SKM-1 treated with dmso at 0.1 percent for 144 hours (cell line): ENCODE data around the gene HCN4.

ENCODE experiments used
- DNase-seq: peaks from one replicate; lab custom pipeline; 2025; ENCODE audit not compliant: unreplicated experiment; lab: John Stamatoyannopoulos, UW

The HCN4 gene

GRCh38 chr15:73380661-73381060 is 11.9 kb upstream of the HCN4 start:
- no peak for DNase-seq

GRCh38 chr15:73378089-73378488 is 9.3 kb upstream of the HCN4 start:
- DNase-seq, result no peak

GRCh38 chr15:73375755-73376305 is 7.1 kb upstream of the HCN4 start:
- DNase-seq, result no peak

GRCh38 chr15:73375012-73375411 is 6.3 kb upstream of the HCN4 start:
- DNase-seq, result no peak

- no peak for DNase-seq
Observed at GRCh38 chr15:73374604-73375003, 5.8 kb upstream of the HCN4 start.

DNA sequence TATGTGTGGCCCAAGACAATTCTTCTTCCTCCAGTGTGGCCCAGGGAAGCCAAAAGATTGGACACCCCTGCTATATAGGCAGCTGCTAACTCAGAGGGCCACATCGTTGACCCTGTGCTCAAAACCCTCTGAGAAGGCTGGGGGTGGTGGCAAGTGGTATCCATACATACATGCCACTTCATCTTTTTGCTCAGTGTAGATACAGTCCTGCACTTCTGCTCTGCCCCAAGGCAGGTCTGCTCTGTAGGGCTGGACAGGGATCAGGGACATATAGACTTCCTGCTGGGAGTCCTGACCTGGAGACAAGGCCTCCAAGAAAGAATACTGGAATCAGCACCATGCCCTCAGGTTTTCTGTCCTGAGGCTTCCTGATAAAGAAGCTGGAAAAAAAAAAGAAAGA is 4.5 kb upstream of the HCN4 start:
- DNase-seq, result no peak

- DNase-seq, result no peak
Observed at GRCh38 chr15:73371812-73372211, 3.1 kb upstream of the HCN4 start.

GRCh38 chr15:73370151-73370550 is 1.4 kb upstream of the HCN4 start:
- DNase-seq, result no peak

DNA sequence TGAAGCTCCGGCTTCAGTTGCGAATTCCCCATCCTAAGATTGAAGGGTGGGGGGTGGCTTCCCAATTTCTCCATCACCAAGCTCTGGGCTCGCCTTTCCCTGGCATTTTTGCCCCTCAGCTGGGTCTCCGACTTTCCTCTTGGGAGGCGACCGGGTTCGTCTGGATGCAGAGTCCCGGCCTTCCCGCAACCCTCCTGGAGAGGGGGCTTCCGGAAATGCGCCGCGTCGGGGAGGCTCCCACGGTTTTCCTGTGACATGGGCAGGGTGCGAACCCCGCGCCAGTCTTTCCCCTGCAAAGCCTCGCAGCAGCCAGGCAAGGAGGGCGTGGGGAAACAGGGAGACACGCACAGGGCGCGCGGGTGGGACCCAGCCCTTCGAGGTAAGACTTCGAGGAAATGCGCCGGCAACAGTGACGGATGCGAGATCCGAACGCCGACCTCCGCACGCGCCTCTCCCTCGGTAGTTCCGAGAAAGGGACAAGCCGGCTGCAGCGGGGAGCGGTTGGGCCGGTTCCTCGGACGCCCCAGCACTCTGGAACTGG is 466 bp upstream of the HCN4 start:
- no peak for DNase-seq

DNA sequence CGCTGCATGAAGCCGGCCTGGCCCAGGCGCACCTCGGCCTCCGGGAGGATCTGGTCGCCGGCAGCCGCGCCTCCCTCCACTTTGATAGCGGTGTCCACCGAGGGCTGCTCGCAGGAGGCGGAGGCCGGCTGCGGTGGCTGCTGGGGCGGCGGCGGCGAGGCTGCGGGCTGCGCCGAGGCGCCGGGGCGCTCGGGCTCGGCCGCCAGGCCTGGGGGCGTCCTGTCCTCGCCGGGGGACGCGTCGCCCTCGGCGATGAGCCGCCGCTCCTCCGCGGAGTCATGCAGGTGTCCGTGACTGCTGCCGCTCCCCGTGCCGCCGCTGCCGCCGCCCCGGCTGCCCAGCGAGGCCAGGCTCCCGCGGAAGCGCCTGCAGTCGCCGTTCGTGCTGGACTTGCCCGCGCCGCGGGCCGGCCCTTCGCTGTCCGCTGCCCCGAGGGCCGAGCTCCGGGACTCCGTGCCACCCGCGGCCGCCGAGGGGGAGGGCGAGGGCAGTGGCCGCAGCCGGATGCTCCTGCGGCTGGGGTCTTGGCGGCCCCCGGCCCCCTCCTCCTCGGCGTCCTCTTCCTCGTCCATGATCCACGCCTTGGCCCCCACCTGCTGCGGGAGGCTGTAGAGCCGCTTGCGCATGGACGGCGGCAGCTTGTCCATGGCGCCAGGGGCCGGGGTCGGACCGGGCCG is 996 bp downstream of the HCN4 start:
- no peak for DNase-seq

DNA sequence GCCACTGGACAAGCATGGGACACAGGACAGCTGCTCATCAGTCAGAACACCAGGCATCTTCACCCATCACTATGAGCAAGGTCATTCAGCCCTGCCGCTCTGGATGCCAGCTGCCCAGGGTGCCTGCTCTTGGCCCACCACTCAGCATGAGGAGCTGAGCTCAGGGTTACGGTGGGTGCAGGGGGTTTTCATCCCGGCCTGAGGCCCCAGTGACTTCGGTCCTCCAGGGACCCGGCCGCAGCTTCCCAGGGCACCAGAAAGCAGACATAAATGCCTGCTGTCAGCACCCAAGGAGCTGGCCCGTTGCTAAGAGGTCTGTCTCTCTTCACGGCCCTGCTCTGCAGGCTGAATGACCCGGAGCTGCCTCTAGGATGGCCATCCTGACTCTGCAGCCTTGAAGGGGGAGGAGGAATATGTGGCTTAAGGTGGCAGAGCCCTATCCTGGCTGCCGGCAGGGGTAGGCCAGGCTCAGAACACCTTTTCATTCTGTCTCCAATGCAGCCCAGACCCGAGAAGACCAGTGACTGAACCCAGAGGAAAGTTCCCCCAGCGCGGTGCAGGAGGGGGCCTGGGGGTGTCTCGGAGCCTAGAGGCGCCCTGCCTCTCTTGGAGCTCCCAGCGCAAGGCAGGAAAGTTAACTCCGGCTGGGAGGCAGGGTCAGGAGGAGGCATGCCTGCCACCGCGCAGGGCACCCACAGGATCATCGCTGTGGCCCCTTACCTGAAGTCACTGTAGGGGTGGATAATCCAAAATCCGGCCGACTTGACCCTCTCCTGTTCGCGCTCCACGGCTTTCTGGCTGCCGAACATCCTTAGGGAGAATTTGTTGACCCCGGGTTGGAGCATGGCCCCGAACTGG is 1.8 kb downstream of the HCN4 start:
- DNase-seq, result no peak

GRCh38 chr15:73364070-73364469 is 4.7 kb downstream of the HCN4 start:
- DNase-seq, result no peak

GRCh38 chr15:73362900-73363299 is 5.9 kb downstream of the HCN4 start:
- no peak for DNase-seq

GRCh38 chr15:73361337-73361736 is 7.4 kb downstream of the HCN4 start:
- DNase-seq, result no peak

GRCh38 chr15:73359651-73360050 is 9.1 kb downstream of the HCN4 start:
- no peak for DNase-seq

DNA sequence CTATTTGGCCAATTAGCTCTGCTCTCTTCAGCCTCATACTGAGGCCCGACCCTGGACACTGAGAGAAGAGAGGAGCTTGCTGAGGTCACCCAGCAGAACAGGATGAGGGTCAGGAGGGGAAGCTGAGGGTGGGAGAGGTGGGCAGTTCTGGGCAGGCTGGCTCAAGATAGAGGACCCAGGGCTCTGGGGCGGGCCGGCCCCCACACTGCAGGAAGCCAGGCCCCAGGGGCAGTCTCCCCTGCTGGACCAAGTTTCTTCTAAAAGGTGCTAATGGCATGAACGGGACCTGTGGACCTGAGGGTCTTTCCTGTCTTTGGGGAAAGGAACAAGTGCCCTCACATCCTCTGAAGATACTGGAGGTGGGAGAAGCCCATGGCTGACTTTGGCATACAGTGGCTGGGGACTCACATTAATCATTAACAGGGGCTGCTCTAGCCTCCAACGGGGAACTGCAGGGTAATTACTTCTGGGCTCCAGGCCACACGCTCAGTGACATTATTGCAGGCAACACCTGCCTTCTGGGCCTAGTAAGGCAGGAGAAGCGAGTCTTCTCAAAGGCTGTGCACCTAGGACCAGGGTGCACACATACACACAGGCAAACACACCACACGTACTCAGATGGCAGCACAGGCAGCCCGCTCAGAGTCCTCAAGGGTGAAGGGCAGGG is 10.6 kb downstream of the HCN4 start:
- no peak for DNase-seq

DNA sequence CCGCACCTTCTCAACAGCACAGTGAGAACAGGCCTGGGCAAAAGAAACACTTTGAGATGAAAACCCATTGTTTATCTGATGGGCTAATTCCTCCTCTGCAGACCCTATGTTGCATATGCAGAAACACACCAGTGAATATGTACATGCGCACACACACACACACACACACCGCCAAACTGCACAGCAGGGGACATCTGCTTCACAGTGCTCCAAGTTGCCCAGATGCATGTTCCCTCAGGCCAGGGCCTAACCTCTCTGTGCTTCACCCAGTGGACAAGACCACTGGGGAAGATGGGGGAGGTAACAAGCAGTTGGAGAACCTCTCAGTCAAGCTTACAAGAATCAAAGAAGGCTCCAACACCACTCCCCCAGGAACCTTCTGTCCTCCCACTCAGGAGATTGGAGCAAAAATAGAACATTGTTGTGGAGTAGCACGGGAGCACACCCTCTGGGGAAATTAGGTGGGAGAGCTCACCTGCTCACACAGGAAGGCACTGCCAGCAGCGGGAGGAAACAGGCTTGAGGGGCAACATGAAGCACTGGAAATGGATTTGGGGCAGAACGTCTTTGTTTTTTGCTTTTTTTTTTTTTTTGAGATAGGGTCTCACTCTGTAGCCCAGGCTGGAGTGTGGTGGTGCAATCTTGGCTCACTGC is 13.0 kb downstream of the HCN4 start:
- DNase-seq, result no peak

- DNase-seq, result no peak
Observed at GRCh38 chr15:73354241-73354640, 14.5 kb downstream of the HCN4 start.

DNA sequence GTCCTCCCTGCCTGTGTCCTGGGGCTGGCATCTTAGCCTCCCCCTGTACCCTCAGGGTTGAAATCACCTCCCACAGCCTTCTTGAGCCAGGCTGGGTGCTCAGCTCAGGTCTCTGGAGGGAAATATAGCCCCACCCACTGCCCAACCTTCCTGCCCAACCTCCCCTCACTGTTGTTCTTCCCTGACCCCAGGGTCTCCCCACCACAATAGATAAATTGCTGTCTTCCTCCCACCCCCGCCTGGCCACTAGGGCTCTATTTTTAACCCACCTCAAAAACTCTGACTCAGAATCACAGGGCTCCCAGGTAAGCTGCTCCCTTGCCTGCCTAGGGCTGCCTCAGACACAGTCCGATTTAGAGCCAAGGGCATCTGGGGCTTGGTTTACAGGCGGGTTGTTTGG is 15.0 kb downstream of the HCN4 start:
- DNase-seq, result no peak

- DNase-seq, result no peak
Observed at GRCh38 chr15:73352082-73352481, 16.7 kb downstream of the HCN4 start.

- no peak for DNase-seq
Observed at GRCh38 chr15:73349191-73349590, 19.6 kb downstream of the HCN4 start.
